ENCODE data around the gene MSX2. TPM values are rescaled to one million over a fixed set of nuclear protein-coding genes. Genes with fewer than 3 reads are reported as not detected.

MSX2 gene
- total RNA-seq, 1 experiment from 2014 or later, result 64.4 TPM

DNA sequence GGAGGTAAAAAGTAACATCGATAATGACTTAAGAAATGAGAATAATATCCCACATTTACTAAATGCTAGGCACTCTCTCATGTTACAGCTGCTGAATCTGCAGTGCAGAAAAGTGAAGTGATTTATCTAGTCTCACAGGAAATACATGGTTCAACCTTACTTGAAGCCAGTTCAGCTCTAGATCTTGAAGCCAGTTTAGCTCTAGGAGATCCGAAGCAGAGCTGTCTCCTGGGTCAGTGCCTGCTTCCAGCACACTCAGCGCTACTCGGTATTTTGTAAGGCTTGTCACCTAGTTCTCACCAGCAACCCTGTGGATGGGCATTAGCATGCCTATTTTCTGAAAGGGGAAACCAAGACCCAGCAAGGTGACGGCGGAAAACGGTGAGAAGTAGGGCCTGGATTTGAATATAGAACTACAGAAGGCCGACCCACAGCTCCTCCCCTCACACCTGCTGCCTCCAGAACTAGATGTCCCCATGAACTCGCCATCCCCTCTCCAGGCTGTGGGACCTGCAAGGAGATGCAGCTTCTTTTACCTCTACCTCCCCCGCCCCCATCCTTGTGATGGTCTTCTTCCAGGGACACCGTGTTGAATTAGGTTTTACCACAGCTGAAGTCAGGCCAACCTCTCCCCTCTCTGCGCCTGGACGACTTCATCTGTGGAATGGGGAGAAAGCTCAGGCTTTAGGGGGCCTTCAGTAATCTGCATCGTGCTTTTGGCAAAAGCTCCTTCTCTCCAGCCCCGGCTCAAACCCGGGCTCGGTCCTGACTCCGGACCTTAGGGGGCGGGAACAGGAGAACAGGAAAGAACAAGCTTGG is 4.4 kb upstream of the MSX2 start:
- Histone ChIP-seq H3K4me3 (ENCODE audit: low read depth, low read length) (no peak overlapping the region), H3K36me3 (ENCODE audit: control insufficient read depth, insufficient read depth, low read length) (no peaks in the 10 kb centered on the region), H3K4me1 (peaks cover 48% of the 10 kb centered on the region), H3K9me3 (no peaks in the 10 kb centered on the region), H3K27me3 (replicated peaks; ENCODE audit: control insufficient read depth, insufficient read depth, low read length) (no peaks in the 10 kb centered on the region)
- intact Hi-C loops (cut with micrococcal nuclease; ENCODE audit: unreplicated experiment), result loop anchor here (5.0 kb wide), 1 partner anchor 198 kb away; no protein-coding TSS in a partner anchor
- DNase-seq, result no peak
- POLR2A ChIA-PET, result no interaction called here
- Mint-ChIP-seq H3K27me3 (ENCODE audit: insufficient read depth, unreplicated experiment) (no peaks in the 10 kb centered on the region), H3K36me3 (ENCODE audit: insufficient read depth, unreplicated experiment) (peaks cover 13% of the 10 kb centered on the region), H3K4me1 (ENCODE audit: low read depth, unreplicated experiment) (peaks cover 21% of the 10 kb centered on the region), H3K27ac (ENCODE audit: unreplicated experiment) (no peak overlapping the region), H3K4me3 (ENCODE audit: unreplicated experiment) (peak overlapping the region; percentile 71), H3K9me3 (ENCODE audit: unreplicated experiment) (no peaks in the 10 kb centered on the region)
- TF ChIP-seq CTCF (IDR thresholded peaks at IDR 0.05; ENCODE audit: insufficient read depth in 1 of 2, low read depth in 1 of 2, low read length in 1 of 2, severe bottlenecking in 1 of 2, unreplicated experiment in 1 of 2), result no peak
- CTCF ChIA-PET, result interaction anchor here (0.9 to 2.0 kb wide), 2 partner anchors 15 to 300 kb away, joined by 3 to 7 read pairs; no protein-coding TSS in a partner anchor
- no TSS peak for BruUV-seq (replicated peaks)

DNA sequence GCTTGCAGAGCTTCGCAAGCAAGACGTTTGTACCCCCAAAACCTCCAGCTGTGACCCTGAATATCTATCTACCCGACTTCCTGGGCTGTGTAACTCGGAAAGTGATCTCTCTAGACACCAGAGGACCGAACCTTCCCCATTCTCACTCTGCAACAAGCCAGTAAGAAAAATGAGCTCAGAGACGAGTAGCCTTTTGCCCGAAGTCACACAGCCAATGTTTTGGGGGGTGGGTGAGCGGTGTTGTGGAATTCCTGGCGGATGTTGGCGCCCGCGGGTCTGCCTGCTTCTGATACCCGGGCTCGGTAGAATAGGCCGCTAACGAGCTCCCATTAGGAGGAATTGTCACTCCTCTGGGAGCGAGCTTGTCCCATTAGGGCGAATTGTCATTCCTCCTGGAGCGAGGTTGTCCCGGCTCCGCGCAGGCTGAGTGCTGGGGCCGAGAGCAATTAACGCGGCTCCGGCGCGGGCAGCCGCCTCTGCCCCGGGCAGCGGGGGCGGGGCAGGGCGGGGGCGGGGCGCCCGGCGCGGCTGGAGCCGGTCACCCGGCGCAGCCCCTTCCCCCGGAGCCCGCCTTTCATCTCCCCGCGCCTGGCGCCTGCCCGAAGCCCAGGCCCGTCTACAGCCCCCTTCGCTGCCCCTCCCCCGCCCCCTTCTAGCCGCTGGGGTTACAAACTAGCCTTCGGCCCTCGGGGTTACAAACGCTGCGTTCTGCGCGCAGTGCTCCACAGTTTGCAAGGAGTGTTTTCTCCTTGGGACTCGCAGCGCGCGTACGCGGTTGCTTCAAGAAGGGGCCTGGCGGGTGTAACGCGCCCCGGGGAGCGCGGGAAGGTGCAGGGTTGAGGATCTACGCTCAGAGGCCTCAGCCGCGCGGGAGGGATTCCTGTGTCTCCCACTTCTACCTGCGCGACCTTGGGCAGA is 3.5 kb upstream of the MSX2 start:
- Mint-ChIP-seq H3K36me3 (ENCODE audit: insufficient read depth, unreplicated experiment) (peaks cover 22% of the 10 kb centered on the region), H3K4me3 (ENCODE audit: unreplicated experiment) (peak overlapping the region; percentile 71), H3K4me1 (ENCODE audit: low read depth, unreplicated experiment) (peaks cover 20% of the 10 kb centered on the region), H3K27me3 (ENCODE audit: insufficient read depth, unreplicated experiment) (no peaks in the 10 kb centered on the region), H3K27ac (ENCODE audit: unreplicated experiment) (peak overlapping the region; percentile 20), H3K9me3 (ENCODE audit: unreplicated experiment) (no peaks in the 10 kb centered on the region)
- ChIA-PET CTCF (interaction anchor here (0.7 to 2.0 kb wide), 3 partner anchors 14 to 301 kb away, joined by 3 to 7 read pairs (median 3); no protein-coding TSS in a partner anchor), POLR2A (no interaction called here)
- BruUV-seq (replicated peaks), result no TSS peak
- Histone ChIP-seq H3K4me3 (ENCODE audit: low read depth, low read length) (peak overlapping the region; percentile 36), H3K36me3 (ENCODE audit: control insufficient read depth, insufficient read depth, low read length) (no peaks in the 10 kb centered on the region), H3K9me3 (no peaks in the 10 kb centered on the region), H3K4me1 (peaks cover 44% of the 10 kb centered on the region), H3K27me3 (replicated peaks; ENCODE audit: control insufficient read depth, insufficient read depth, low read length) (no peaks in the 10 kb centered on the region)
- TF ChIP-seq CTCF (IDR thresholded peaks at IDR 0.05; ENCODE audit: insufficient read depth in 1 of 2, low read depth in 1 of 2, low read length in 1 of 2, severe bottlenecking in 1 of 2, unreplicated experiment in 1 of 2), result no peak
- intact Hi-C loops (cut with micrococcal nuclease; ENCODE audit: unreplicated experiment), result loop anchor here (1.0 to 5.0 kb wide), 2 partner anchors 28 to 199 kb away; no protein-coding TSS in a partner anchor
- peak; percentile 81 to 85 for DNase-seq

Measured in Caco-2 (cell line).